ENCODE measurements around the gene SFRP5.

The SFRP5 gene

DNA sequence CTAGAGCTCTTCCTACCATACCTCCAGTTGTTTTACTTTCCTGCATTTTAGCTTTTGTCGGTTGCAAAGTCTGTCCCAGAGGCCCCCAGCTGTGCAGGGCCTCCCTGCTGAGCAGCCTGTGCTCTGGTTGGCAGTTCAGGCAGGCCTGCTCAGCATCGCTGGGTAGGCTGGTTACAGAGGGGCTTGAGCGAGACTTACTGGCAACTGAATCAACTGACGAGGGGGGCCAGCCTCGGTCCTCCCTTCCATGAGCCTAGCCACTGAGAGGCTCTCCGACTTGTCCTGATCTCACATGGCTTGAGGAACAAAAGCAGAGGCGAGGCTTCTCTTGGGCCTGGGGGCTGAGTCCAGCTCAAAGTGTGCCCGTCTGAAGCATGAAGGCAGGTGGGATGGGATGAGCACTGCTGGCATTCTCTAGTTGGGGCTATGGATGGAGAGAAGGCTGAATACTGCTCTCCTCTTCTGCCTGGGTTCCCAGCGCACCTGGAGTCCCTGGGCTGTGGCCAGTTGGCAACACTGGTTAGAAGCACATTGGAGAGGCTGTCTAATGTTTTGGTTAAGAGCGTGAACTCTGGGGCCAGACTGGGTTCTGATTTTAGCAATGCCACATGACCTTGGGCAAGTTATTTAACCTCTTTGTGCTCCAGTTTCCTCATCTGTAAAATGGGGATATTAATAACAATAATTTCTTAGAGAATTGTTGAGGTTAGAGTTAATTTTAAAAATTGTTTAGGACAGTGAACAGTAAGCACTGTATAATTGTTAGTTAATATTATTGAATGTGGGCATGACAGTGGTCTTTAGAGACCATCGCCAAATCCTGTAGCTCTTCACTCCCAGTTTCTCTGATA, 6.9 kb upstream of the SFRP5 start:
- TF ChIP-seq, protein P1, sequence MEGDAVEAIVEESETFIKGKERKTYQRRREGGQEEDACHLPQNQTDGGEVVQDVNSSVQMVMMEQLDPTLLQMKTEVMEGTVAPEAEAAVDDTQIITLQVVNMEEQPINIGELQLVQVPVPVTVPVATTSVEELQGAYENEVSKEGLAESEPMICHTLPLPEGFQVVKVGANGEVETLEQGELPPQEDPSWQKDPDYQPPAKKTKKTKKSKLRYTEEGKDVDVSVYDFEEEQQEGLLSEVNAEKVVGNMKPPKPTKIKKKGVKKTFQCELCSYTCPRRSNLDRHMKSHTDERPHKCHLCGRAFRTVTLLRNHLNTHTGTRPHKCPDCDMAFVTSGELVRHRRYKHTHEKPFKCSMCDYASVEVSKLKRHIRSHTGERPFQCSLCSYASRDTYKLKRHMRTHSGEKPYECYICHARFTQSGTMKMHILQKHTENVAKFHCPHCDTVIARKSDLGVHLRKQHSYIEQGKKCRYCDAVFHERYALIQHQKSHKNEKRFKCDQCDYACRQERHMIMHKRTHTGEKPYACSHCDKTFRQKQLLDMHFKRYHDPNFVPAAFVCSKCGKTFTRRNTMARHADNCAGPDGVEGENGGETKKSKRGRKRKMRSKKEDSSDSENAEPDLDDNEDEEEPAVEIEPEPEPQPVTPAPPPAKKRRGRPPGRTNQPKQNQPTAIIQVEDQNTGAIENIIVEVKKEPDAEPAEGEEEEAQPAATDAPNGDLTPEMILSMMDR (conservative IDR thresholded peaks at IDR 0.05): no peak
- H3K27ac ChIP-seq: no peak overlapping the region

DNA sequence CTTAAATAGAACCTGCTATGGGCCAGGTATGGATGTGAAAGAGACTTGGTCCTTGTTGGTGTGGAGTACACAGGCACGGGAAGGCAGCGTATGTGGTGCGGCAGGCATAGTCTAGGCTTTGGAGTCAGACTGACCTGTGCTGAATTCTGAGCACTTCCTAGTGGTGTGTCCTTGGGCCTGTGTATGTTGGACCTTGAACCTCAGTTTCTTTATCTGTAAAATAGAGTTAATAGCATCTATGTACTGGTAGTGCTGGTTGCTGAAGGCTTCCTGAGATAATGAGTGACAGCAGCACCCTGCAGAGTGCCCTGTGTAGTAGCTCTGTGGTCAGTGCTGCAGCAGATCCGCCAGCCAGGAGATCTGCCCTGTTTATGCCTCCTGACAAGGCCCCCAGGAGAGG, 5.3 kb upstream of the SFRP5 start:
- TF ChIP-seq, protein P1 (conservative IDR thresholded peaks at IDR 0.05): no peak
- no peak overlapping the region for H3K27ac ChIP-seq

GRCh38 chr10:97774811-97775294, 3.1 kb upstream of the SFRP5 start:
- H3K27ac ChIP-seq: no peak overlapping the region
- TF ChIP-seq, protein P1 (conservative IDR thresholded peaks at IDR 0.05): no peak

- TF ChIP-seq, protein P1 (conservative IDR thresholded peaks at IDR 0.05): no peak
- no peak overlapping the region for H3K27ac ChIP-seq
These were observed 1.3 kb upstream of the SFRP5 start for GRCh38 chr10:97773096-97773495.

- no peak overlapping the region for H3K27ac ChIP-seq
- TF ChIP-seq, protein P1 (conservative IDR thresholded peaks at IDR 0.05): no peak
These were observed 526 bp downstream of the SFRP5 start for GRCh38 chr10:97771055-97771891.

GRCh38 chr10:97770255-97770654, 1.5 kb downstream of the SFRP5 start:
- no peak overlapping the region for H3K27ac ChIP-seq
- TF ChIP-seq, protein P1 (conservative IDR thresholded peaks at IDR 0.05): no peak

Measured in VCaP (cell line).